HG03575 (cell line): ENCODE data around the gene COMMD9.

Experiments used
- ATAC-seq: cut with Tn5 transposase; IDR thresholded peaks from one replicate; pipeline ENCODE4 v1.9.1; 2021; ENCODE audit not compliant: unreplicated experiment, insufficient number of reproducible peaks, low FRiP score; ENCODE audit errors: extremely low read depth

Gene COMMD9

GRCh38 chr11:36233204-36233603, 56.0 kb downstream of the COMMD9 start:
- ATAC-seq = no peak

- ATAC-seq = no peak
These were observed 58.2 kb downstream of the COMMD9 start for GRCh38 chr11:36230779-36231699.

- ATAC-seq = no peak
These were observed 60.0 kb downstream of the COMMD9 start for GRCh38 chr11:36229091-36229705.

GRCh38 chr11:36228689-36229088, 60.5 kb downstream of the COMMD9 start:
- ATAC-seq = no peak

- ATAC-seq = no peak
These were observed 62.2 kb downstream of the COMMD9 start for GRCh38 chr11:36227044-36227443.

GRCh38 chr11:36224209-36224882, 64.9 kb downstream of the COMMD9 start:
- ATAC-seq = no peak

GRCh38 chr11:36222831-36223635, 66.2 kb downstream of the COMMD9 start:
- no peak for ATAC-seq
